Inferior parietal cortex (tissue), 1 donor: ENCODE measurements around the gene CLIP3.
"Not testable (repeated sequence)": the region's sequence is repeated elsewhere in the genome, so short reads cannot be mapped to it uniquely, and the experiment has no call there.

ENCODE experiments used
- DNase-seq: peaks from one replicate; pipeline ENCODE4 v3.0.0-alpha.2; 2016; ENCODE audit errors: extremely low spot score

The CLIP3 gene

GRCh38 chr19:36049080-36049698 lies 16.5 kb upstream of the CLIP3 start:
- no peak for DNase-seq

GRCh38 chr19:36047835-36048234 lies 15.2 kb upstream of the CLIP3 start:
- no peak for DNase-seq

- DNase-seq: no peak
Measured at GRCh38 chr19:36046443-36047050, 13.9 kb upstream of the CLIP3 start.

DNA sequence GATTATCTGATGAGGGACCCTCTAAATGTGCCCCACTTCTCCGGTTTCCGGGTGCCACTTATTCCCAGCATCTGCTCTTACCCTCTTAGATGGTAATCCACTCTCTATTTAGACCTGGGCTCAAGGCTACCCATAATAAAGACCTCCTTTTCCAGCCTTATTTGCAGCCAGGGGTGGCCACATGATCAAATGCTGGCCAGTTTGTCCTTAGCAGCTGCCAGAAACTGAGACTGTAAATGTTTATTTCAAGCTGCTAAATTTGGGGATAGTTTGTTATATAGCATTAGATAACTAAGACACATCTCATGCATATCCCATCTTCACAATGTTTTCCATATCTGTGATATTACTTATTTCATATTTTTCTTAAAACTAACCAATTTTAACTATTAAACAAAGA lies 11.3 kb upstream of the CLIP3 start:
- DNase-seq: no peak

DNA sequence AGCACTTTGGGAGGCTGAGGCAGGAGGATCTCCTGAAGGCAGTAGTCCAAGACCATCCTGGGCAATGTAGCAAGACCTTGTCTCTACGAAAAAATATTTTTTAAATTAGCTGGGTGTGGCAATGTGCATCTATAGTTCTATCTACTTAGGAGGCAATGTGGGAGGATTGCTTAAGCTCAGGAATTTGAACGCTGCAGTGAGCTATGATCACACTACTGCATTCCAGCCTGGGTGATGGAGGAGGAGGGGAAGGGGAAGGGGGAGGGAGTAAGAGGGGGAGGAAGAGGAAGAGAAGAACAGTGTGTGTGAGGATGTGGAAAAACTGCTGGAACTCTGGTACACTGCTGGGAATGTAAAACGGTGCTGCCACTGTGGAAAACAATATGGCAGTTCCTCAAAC lies 9.2 kb upstream of the CLIP3 start:
- no peak for DNase-seq

GRCh38 chr19:36041092-36041491 lies 8.4 kb upstream of the CLIP3 start:
- DNase-seq: not testable (repeated sequence)

DNA sequence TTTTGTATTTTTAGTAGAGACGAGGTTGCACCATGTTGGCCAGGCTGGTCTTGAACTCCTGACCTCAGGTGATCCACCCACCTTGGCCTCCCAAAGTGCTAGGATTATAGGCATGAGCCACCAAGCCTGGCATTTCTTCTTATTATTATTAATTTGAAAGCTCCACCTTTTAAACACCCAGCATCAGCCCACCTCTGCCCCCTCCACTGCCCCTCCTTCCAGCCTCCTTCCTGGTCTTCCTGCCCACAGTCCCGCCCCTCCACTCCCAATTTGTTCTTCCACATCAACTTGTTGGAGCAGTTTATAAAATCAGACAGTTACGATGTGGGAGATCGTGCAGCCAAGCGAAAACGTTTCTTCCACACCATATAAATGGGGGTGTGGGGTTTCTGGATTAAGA lies 7.8 kb upstream of the CLIP3 start:
- no peak for DNase-seq

- DNase-seq: no peak
Measured at GRCh38 chr19:36031308-36031707, 1.4 kb downstream of the CLIP3 start.

DNA sequence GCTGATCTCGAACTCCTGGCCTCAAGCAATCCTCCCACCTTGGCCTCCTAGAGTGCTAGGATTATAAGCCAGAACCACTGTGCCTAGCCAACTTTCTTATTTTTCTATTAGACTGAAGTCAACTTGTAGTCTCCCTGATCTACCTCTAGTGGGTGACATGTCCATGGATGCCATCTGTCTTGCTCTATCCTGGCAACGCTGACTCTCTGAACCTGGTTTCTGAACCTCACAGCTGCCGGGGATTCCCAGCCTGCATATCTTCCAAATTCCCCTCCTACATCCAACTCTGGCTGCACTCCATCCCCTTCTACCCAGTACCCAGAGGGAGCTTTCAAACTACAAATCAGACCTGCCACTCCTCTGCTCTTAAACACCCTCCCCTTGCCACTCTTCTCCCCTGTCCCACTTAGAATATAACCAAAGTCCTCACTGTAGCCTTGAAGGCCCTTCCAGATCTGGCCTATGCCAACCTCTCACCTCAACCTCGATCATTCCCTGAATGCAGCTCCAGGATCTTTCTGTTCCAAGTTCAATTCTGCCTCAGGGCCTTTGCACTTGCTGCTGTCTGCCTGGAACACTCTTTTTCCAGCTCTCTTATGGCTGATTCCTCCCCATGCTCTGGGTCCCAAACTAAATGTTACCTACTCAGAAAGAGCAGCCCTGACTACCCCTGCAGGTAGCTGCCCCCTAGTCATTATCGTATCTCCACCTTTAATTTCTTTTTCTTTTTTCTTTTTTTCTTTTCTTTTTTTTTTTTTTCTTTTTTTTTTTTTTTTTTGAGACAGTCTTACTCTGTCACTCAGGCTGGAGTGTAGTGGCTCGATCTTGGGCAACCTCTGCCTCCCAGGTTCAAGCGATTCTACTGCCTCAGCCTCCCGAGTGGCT lies 2.2 kb downstream of the CLIP3 start:
- DNase-seq: no peak

DNA sequence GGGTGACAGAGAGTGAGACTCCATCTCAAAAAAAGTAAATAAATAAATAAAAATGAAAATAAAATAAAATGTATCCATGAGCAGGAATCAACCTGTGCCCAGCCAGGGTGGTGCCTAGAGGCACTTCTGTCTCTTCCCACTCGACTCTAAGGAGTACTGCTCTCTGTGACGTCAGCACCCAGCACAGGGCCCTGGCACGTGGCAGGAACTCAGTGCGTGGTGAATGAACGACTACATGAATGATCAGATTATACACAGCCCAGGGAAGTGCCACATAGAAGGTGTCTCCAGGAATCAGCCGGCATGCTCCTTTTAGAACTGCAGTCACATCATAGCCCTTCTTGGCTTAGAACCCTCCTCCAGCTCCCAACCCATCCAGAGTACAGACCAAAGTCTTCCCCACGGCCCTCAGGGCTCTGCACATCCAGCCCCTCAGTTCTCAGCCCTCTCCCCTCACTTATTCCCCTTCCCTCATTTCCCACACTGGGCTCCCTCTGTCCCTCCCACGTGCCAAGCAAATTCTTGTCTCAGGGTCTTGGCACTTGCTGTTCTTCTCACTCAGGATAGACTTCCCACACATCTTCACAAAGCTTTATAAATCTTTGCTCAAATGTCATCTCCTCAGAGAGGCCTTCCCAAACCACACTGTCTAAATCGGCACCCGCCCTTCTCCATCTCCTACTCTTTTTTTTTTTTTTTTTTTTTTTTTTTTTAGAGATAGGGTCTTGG lies 4.2 kb downstream of the CLIP3 start:
- DNase-seq: no peak

- no peak for DNase-seq
Measured at GRCh38 chr19:36027696-36028095, 5.0 kb downstream of the CLIP3 start.

DNA sequence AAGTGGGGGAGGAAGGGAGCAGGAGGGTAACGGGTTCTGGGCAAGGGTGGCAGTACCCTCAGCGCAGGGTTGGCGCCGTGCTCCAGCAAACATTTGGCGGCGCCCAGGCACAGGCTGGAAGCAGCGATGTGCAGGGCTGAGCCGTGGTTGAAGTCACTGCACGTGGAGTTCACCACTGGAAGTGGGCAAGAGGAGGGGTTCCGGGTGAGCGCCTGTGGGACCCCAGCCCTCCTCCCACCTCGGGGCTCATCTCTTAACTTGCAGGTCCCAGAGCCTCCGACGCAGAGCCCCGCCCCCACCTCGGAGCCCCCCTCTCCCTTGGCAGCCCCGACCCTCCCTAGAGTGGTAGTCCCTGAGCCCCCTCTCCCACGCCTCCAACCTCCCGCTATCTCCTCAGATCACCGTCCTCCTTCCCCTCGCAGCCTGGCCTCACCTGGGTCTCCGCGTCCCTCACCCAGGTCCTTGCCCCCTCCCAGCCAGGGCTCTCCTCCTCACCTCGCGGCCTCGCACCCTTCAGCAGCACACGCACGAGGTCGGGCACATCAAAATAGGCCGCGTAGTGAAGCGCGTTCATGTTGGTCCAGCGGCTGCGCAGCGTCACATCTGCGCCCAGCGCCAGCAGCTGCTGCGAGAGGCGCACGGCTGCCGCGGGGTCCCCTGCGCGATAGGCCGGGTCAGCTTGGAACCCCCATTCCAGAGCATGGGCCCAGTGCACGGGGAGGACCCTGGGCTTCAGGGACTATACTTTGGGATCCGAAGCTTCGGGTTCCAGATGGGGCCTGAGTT lies 6.4 kb downstream of the CLIP3 start:
- no peak for DNase-seq

GRCh38 chr19:36025541-36025940 lies 7.1 kb downstream of the CLIP3 start:
- DNase-seq: no peak

- no peak for DNase-seq
Measured at GRCh38 chr19:36023432-36023831, 9.2 kb downstream of the CLIP3 start.

DNA sequence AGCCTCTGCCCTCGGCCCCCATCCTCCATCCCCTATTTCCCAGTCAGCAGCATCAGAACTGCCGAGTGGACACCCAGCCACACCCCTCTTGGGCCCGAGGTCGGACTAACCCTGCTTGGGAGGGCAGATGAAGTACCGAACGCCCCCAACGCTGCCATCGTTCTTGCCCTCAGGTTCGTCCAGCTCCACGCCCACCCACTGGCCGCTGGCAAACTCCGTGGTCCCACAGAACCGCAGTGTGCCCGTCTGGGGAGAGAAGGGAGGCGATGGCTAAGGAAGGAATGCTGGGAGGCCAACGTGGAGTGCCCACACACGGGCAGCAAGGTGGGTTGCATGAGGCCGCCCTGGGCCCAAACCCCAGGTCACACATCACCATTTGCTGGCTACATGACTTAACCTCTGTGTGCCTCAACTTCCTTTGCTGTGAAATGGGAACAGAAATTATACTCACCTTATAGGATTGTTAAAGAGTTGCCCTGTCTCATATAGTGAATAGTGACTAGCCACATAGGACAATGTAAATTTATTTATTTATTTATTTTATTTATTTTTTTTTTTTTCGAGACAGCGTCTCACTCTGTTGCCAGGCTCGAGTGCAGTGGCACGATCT lies 13.5 kb downstream of the CLIP3 start:
- DNase-seq: no peak

GRCh38 chr19:36014012-36014924 lies 18.4 kb downstream of the CLIP3 start, which contains the start of gene ALKBH6:
ALKBH6 (minus strand) TSS chr19:36014213; CDS start chr19:36013397, 816 bp downstream.
- peak; percentile 98 for DNase-seq

- no peak for DNase-seq
Measured at GRCh38 chr19:36013280-36014011, 19.2 kb downstream of the CLIP3 start.

GRCh38 chr19:36010402-36010801 lies 22.3 kb downstream of the CLIP3 start:
- no peak for DNase-seq
